ENCODE results near the gene TRAF4. TPM values are rescaled to one million over a fixed set of nuclear protein-coding genes. Genes with fewer than 3 reads are reported as not detected.
"Not testable (repeated sequence)": the region's sequence is repeated elsewhere in the genome, so short reads cannot be mapped to it uniquely, and the experiment has no call there.

The TRAF4 gene
- total and polyA plus RNA-seq, 2 experiments from 2014 or later: 66.2 to 99.5 TPM

GRCh38 chr17:28734712-28735241 lies 9.0 kb upstream of the TRAF4 start:
- no peak overlapping the region for H3K27ac ChIP-seq
- no peak for TF ChIP-seq EZH2phosphoT487 (IDR thresholded peaks at IDR 0.05; ENCODE audit: low read depth, severe bottlenecking, unreplicated experiment)
- no peak for TF ChIP-seq EZH2 (IDR thresholded peaks at IDR 0.05; ENCODE audit: borderline replicate concordance)
- no peak for TF ChIP-seq CTCF (IDR thresholded peaks at IDR 0.05; ENCODE audit: poor library complexity)
- no peaks in the 10 kb centered on the region for H3K9me3 ChIP-seq (ENCODE audit: low read depth)
- DNase-seq (ENCODE audit: low spot score): no peak
- no peaks in the 10 kb centered on the region for H3K79me2 ChIP-seq
- no peaks in the 10 kb centered on the region for H3K9me2 ChIP-seq (replicated peaks; ENCODE audit: insufficient read depth)
- H3K4me1 ChIP-seq (ENCODE audit: insufficient read depth): no peaks in the 10 kb centered on the region
- no peak overlapping the region for H3K4me2 ChIP-seq
- WGBS (ENCODE audit: low lambda C conversion rate, missing lambda C conversion rate): 95% methylated on average over 10 of the region's 10 CpGs
- no peaks in the 10 kb centered on the region for H4K20me1 ChIP-seq (ENCODE audit: insufficient read depth, poor library complexity, severe bottlenecking)
- H3K4me3 ChIP-seq: no peak overlapping the region
- no peaks in the 10 kb centered on the region for H3K36me3 ChIP-seq (replicated peaks; ENCODE audit: insufficient read depth, low read depth)
- no peaks in the 10 kb centered on the region for H3K27me3 ChIP-seq
- H2AFZ ChIP-seq: no peak overlapping the region

- Histone ChIP-seq H3K9me3 (ENCODE audit: low read depth) (no peaks in the 10 kb centered on the region), H3K27ac (no peak overlapping the region), H3K36me3 (replicated peaks; ENCODE audit: insufficient read depth, low read depth) (no peaks in the 10 kb centered on the region), H3K4me2 (no peak overlapping the region), H3K4me3 (no peak overlapping the region), H2AFZ (no peak overlapping the region), H4K20me1 (ENCODE audit: insufficient read depth, poor library complexity, severe bottlenecking) (no peaks in the 10 kb centered on the region), H3K27me3 (no peaks in the 10 kb centered on the region), H3K9me2 (replicated peaks; ENCODE audit: insufficient read depth) (no peaks in the 10 kb centered on the region), H3K4me1 (ENCODE audit: insufficient read depth) (no peaks in the 10 kb centered on the region), H3K79me2 (no peaks in the 10 kb centered on the region)
- no peak for DNase-seq (ENCODE audit: low spot score)
- TF ChIP-seq EZH2phosphoT487 (IDR thresholded peaks at IDR 0.05; ENCODE audit: low read depth, severe bottlenecking, unreplicated experiment): no peak
- no peak for TF ChIP-seq CTCF (IDR thresholded peaks at IDR 0.05; ENCODE audit: poor library complexity)
- TF ChIP-seq EZH2 (IDR thresholded peaks at IDR 0.05; ENCODE audit: borderline replicate concordance): no peak
- 68% methylated on average over 5 of the region's 5 CpGs for WGBS (ENCODE audit: low lambda C conversion rate, missing lambda C conversion rate)
Observed at GRCh38 chr17:28735242-28735722, 8.5 kb upstream of the TRAF4 start.

GRCh38 chr17:28735913-28736769 lies 7.7 kb upstream of the TRAF4 start:
- H3K9me2 ChIP-seq (replicated peaks; ENCODE audit: insufficient read depth); H3K27me3 ChIP-seq; H3K4me3 ChIP-seq; DNase-seq (ENCODE audit: low spot score); H3K27ac ChIP-seq; H3K36me3 ChIP-seq (replicated peaks; ENCODE audit: insufficient read depth, low read depth); H3K4me2 ChIP-seq; H3K9me3 ChIP-seq (ENCODE audit: low read depth); H2AFZ ChIP-seq; H3K4me1 ChIP-seq (ENCODE audit: insufficient read depth); H3K79me2 ChIP-seq; H4K20me1 ChIP-seq (ENCODE audit: insufficient read depth, poor library complexity, severe bottlenecking): not testable (repeated sequence)
- 89% methylated on average over 6 of the region's 8 CpGs for WGBS (ENCODE audit: low lambda C conversion rate, missing lambda C conversion rate)

- H3K36me3 ChIP-seq (replicated peaks; ENCODE audit: insufficient read depth, low read depth): no peaks in the 10 kb centered on the region
- WGBS (ENCODE audit: low lambda C conversion rate, missing lambda C conversion rate): 98% methylated on average over 12 of the region's 12 CpGs
- no peaks in the 10 kb centered on the region for H3K27me3 ChIP-seq
- peaks cover 4% of the 10 kb centered on the region for H3K4me1 ChIP-seq (ENCODE audit: insufficient read depth)
- DNase-seq (ENCODE audit: low spot score): no peak
- no peak overlapping the region for H3K4me3 ChIP-seq
- H3K9me3 ChIP-seq (ENCODE audit: low read depth): no peaks in the 10 kb centered on the region
- H3K4me2 ChIP-seq: no peak overlapping the region
- H2AFZ ChIP-seq: no peak overlapping the region
- no peak overlapping the region for H3K27ac ChIP-seq
- no peak for TF ChIP-seq EZH2phosphoT487 (IDR thresholded peaks at IDR 0.05; ENCODE audit: low read depth, severe bottlenecking, unreplicated experiment)
- no peak for TF ChIP-seq CTCF (IDR thresholded peaks at IDR 0.05; ENCODE audit: poor library complexity)
- TF ChIP-seq EZH2 (IDR thresholded peaks at IDR 0.05; ENCODE audit: borderline replicate concordance): no peak
- H3K9me2 ChIP-seq (replicated peaks; ENCODE audit: insufficient read depth): no peaks in the 10 kb centered on the region
- peaks cover under 1% of the 10 kb centered on the region for H3K79me2 ChIP-seq
- no peaks in the 10 kb centered on the region for H4K20me1 ChIP-seq (ENCODE audit: insufficient read depth, poor library complexity, severe bottlenecking)
Observed at GRCh38 chr17:28737316-28737715, 6.5 kb upstream of the TRAF4 start.
